Peyer's patch (tissue), 4 donors: ENCODE measurements around the gene ERMP1. TPM values are rescaled to one million over a fixed set of nuclear protein-coding genes. Genes with fewer than 3 reads are reported as not detected.

Experiments
- total RNA-seq, 4 donors: library from RNA; depleted of rRNA; stranded (reverse); fragments of >200 nt; gene quantifications; one replicate each; pipeline ENCODE4 v1.1.0, GENCODE V29; 2016

ERMP1 gene
- total RNA-seq, 4 donors from 2014 or later, result 20.8 to 23.2 (median 22.0) TPM

Other genes with a start within 250 kb of the ERMP1 start
- gene RIC1, start 204.0 kb downstream of the ERMP1 start, total RNA-seq, result 10 to 100 TPM; 31.1 to 49.6 (median 39.2) TPM
- not detected for gene MLANA, start 57.8 kb upstream of the ERMP1 start, total RNA-seq
- gene RANBP6, start 182.5 kb upstream of the ERMP1 start, total RNA-seq, result 10 to 100 TPM in 2 of 4 donors, 1 to 10 TPM in 2; 6.0 to 11.6 (median 8.3) TPM